Smooth muscle cell (in vitro differentiated cells): ENCODE measurements around the gene CWC15. TPM values are rescaled to one million over a fixed set of nuclear protein-coding genes. Genes with fewer than 3 reads are reported as not detected.

Experiments
- DNase-seq: peaks from one replicate; lab custom pipeline; 2025; ENCODE audit not compliant: unreplicated experiment; lab: John Stamatoyannopoulos, UW
- H2AFZ ChIP-seq: fragments of 200-600 bp; sonication (generic); 2 replicates; pipeline ENCODE4 v1.6.0; 2016; ENCODE audit warnings: antibody characterized with exemption, low read depth, mild to moderate bottlenecking
- H3F3A ChIP-seq: fragments of 200-600 bp; sonication (generic); 2 replicates; pipeline ENCODE4 v1.6.0; 2017; ENCODE audit warnings: antibody characterized with exemption, low read depth
- H3K27ac ChIP-seq: fragments of 200-600 bp; sonication (generic); 2 replicates; pipeline ENCODE4 v1.5.1; 2016; ENCODE audit warnings: low read depth, mild to moderate bottlenecking
- H3K27me3 ChIP-seq: fragments of 200-600 bp; sonication (generic); 2 replicates; pipeline ENCODE4 v1.6.1; 2016; ENCODE audit warnings: low read depth, mild to moderate bottlenecking
- H3K36me3 ChIP-seq: fragments of 200-600 bp; sonication (generic); 2 replicates; pipeline ENCODE4 v1.5.1; 2016; ENCODE audit warnings: low read depth
- H3K4me1 ChIP-seq: fragments of 200-600 bp; sonication (generic); 2 replicates; pipeline ENCODE4 v1.5.1; 2016; ENCODE audit warnings: low read depth
- H3K4me2 ChIP-seq: fragments of 200-600 bp; sonication (generic); 2 replicates; pipeline ENCODE4 v1.6.0; 2016; ENCODE audit warnings: mild to moderate bottlenecking
- H3K4me3 ChIP-seq: fragments of 200-600 bp; sonication (generic); 2 replicates; pipeline ENCODE4 v1.5.1; 2016; ENCODE audit warnings: mild to moderate bottlenecking
- H3K79me2 ChIP-seq: fragments of 200-600 bp; sonication (generic); 2 replicates; pipeline ENCODE4 v1.6.0; 2016; ENCODE audit warnings: low read depth, mild to moderate bottlenecking
- H3K9ac ChIP-seq: fragments of 200-600 bp; sonication (generic); 2 replicates; pipeline ENCODE4 v1.6.0; 2016; ENCODE audit warnings: low read depth
- H3K9me3 ChIP-seq: fragments of 200-600 bp; sonication (generic); replicated peaks from 2 replicates; pipeline ENCODE4 v1.5.1; 2016; ENCODE audit warnings: low read depth
- H4K20me1 ChIP-seq: fragments of 200-600 bp; sonication (generic); 2 replicates; pipeline ENCODE4 v1.6.0; 2016; ENCODE audit warnings: low read depth
- CTCF ChIP-seq: fragments of 200-600 bp; sonication (generic); IDR thresholded peaks from 2 replicates; pipeline ENCODE4 v1.5.1; 2017; ENCODE audit warnings: borderline replicate concordance, mild to moderate bottlenecking, antibody characterized with exemption; ENCODE audit not compliant: insufficient read depth, poor library complexity, severe bottlenecking
- WGBS: methylation state at CpG from one replicate; pipeline ENCODE4 v1.1.7; 2016; ENCODE audit warnings: low lambda C conversion rate; 5-methylcytosine and 5-hydroxymethylcytosine counted together
- polyA plus RNA-seq: library from polyadenylated mRNA; unstranded; fragments of >200 nt; fragmentation: Nextera tagmentation; extraction: Ambion mirVana; gene quantifications from 2 replicates; pipeline ENCODE4 v1.2.1, GENCODE V29; 2016
- total RNA-seq: library from RNA; depleted of rRNA; stranded (reverse); fragments of >200 nt; gene quantifications from 2 replicates; pipeline ENCODE4 v1.2.3, GENCODE V29; 2014

CWC15 gene
- total and polyA plus RNA-seq, 2 experiments from 2014 or later = 70.0 to 80.7 TPM

- WGBS = 92% methylated on average over 1 of the region's 1 CpG
- DNase-seq = no peak
These were observed 2.2 kb upstream of the CWC15 start for GRCh38 chr11:94975599-94975998.

GRCh38 chr11:94974178-94974577, 822 bp upstream of the CWC15 start:
- Histone ChIP-seq H3K4me2 (peak overlapping the region; percentile 87), H3K36me3 (peaks cover 22% of the 10 kb centered on the region), H4K20me1 (no peaks in the 10 kb centered on the region), H2AFZ (peak overlapping the region; percentile 99), H3K9me3 (no peaks in the 10 kb centered on the region), H3K9ac (peak overlapping the region; percentile 93), H3K4me1 (peaks cover 12% of the 10 kb centered on the region), H3K27me3 (no peaks in the 10 kb centered on the region), H3K4me3 (peak overlapping the region; percentile 87), H3K79me2 (peaks cover 24% of the 10 kb centered on the region), H3F3A (no peaks in the 10 kb centered on the region), H3K27ac (no peak overlapping the region)
- no peak for DNase-seq
- TF ChIP-seq CTCF = no peak
- WGBS = 48% methylated on average over 6 of the region's 6 CpGs

More at GRCh38 chr11:94975599-94975998, 2.2 kb upstream of the CWC15 start:
- no peak for TF ChIP-seq CTCF
- Histone ChIP-seq H3K27ac (no peak overlapping the region), H3K9me3 (no peaks in the 10 kb centered on the region), H3K4me1 (peaks cover 12% of the 10 kb centered on the region), H3K4me3 (no peak overlapping the region), H2AFZ (no peak overlapping the region), H3K4me2 (no peak overlapping the region), H3F3A (no peaks in the 10 kb centered on the region), H4K20me1 (no peaks in the 10 kb centered on the region), H3K9ac (no peak overlapping the region), H3K27me3 (no peaks in the 10 kb centered on the region), H3K36me3 (peaks cover 11% of the 10 kb centered on the region), H3K79me2 (peaks cover 22% of the 10 kb centered on the region)

GRCh38 chr11:94972700-94973098, 657 bp downstream of the CWC15 start:
- TF ChIP-seq CTCF = no peak
- H3F3A ChIP-seq = peaks cover 6% of the 10 kb centered on the region
- H3K4me2 ChIP-seq = peak overlapping the region; percentile 87
- H3K4me1 ChIP-seq = peaks cover 12% of the 10 kb centered on the region
- H3K4me3 ChIP-seq = peak overlapping the region; percentile 87
- H3K27ac ChIP-seq = peak overlapping the region; percentile 81
- DNase-seq = no peak
- H3K36me3 ChIP-seq = peaks cover 34% of the 10 kb centered on the region
- no peaks in the 10 kb centered on the region for H3K27me3 ChIP-seq
- 14% methylated on average over 5 of the region's 5 CpGs for WGBS
- peaks cover 35% of the 10 kb centered on the region for H3K79me2 ChIP-seq
- H4K20me1 ChIP-seq = peaks cover 6% of the 10 kb centered on the region
- peak overlapping the region; percentile 93 for H3K9ac ChIP-seq
- no peaks in the 10 kb centered on the region for H3K9me3 ChIP-seq
- no peak overlapping the region for H2AFZ ChIP-seq

GRCh38 chr11:94968334-94968958, 4.9 kb downstream of the CWC15 start:
- 93% methylated on average over 1 of the region's 1 CpG for WGBS
- Histone ChIP-seq H3K4me3 (no peak overlapping the region), H3K27me3 (no peaks in the 10 kb centered on the region), H2AFZ (no peak overlapping the region), H3K4me2 (no peak overlapping the region), H3F3A (peaks cover 7% of the 10 kb centered on the region), H3K4me1 (peaks cover 12% of the 10 kb centered on the region), H3K79me2 (peaks cover 40% of the 10 kb centered on the region), H3K9ac (no peak overlapping the region), H3K27ac (no peak overlapping the region), H3K9me3 (no peaks in the 10 kb centered on the region), H4K20me1 (peaks cover 8% of the 10 kb centered on the region), H3K36me3 (peaks cover 66% of the 10 kb centered on the region)
- DNase-seq = no peak
- peak; percentile 62 for TF ChIP-seq CTCF
